HCT116 (cell line): Measurements from ENCODE around the gene SORBS1. TPM values are rescaled to one million over a fixed set of nuclear protein-coding genes. Genes with fewer than 3 reads are reported as not detected.

Source experiments
- ATAC-seq: fragments of 200-7000 bp; cut with Tn5 transposase; 2 replicates; pipeline ENCODE4 v1.9.1; 2020; ENCODE audit warnings: mild to moderate bottlenecking, moderate library complexity
- BruUV-seq: library from RNA; stranded (reverse); fragments of 400-500 nt; replicated peaks from 2 replicates; lab custom pipeline; 2021; lab: Mats Ljungman, UMichigan
- CTCF ChIA-PET: fragments of 300-600 bp; sonication (Branson Sonifier 250); formaldehyde crosslinking; loops from one replicate; lab custom pipeline; 2021; ENCODE audit warnings: antibody characterized with exemption; lab: Charles Lee
- POLR2A ChIA-PET: fragments of 300-600, 350-600 bp; sonication (Branson Sonifier 250); formaldehyde crosslinking; loops from one replicate; lab custom pipeline; 2021; ENCODE audit warnings: antibody characterized with exemption; lab: Charles Lee
- RAD21 ChIA-PET, 2 experiments: fragments of 300-600 bp; sonication (Branson Sonifier 250); formaldehyde crosslinking; loops; one replicate each; lab custom pipeline; 2023; ENCODE audit warnings: low total read pairs in 2 of 2; ENCODE audit not compliant: uncharacterized antibody in 2 of 2, unreplicated experiment in 2 of 2, low non-redundant PET in 1 of 2; lab: Charles Lee
- DNase-seq: peaks from one replicate; pipeline ENCODE4 v3.0.0-alpha.2; 2010; ENCODE audit warnings: low read depth, low spot score
- H2AFZ ChIP-seq: fragments of 200-600 bp; shearing (Covaris generic), sonication (generic); 2 replicates; pipeline ENCODE4 v1.6.1; 2017; ENCODE audit warnings: low read depth, mixed run types, mixed read lengths, antibody characterized with exemption, low read length; ENCODE audit not compliant: poor library complexity, severe bottlenecking
- H3K27ac ChIP-seq: 2 replicates; pipeline ENCODE4 v1.5.1; 2012; ENCODE audit warnings: low read depth, low read length
- H3K27me3 ChIP-seq: fragments of 200-600 bp; sonication (generic); 2 replicates; pipeline ENCODE4 v1.6.1; 2016; ENCODE audit warnings: mixed run types, low read length, mixed read lengths; ENCODE audit not compliant: insufficient read depth
- H3K36me3 ChIP-seq, 2 experiments: fragments of 200-500 bp in 1 of 2; fragments of 200-600 bp in 1 of 2; sonication (Bioruptor generic) in 1 of 2; sonication (generic) in 1 of 2; 2 replicates each; pipeline versions ENCODE4 v1.5.1 to v1.6.1; 2014 to 2016; ENCODE audit warnings: low read length in 2 of 2, inconsistent platforms in 1 of 2, mixed read lengths in 1 of 2, mixed run types in 1 of 2; ENCODE audit not compliant: insufficient read depth in 2 of 2, control insufficient read depth in 1 of 2
- H3K4me1 ChIP-seq, 2 experiments: fragments of 200-600 bp in 1 of 2; sonication (generic) in 1 of 2; 2 replicates each; pipeline versions ENCODE4 v1.5.1 to v1.6.1; 2012 to 2017; ENCODE audit warnings: low read length in 2 of 2, inconsistent platforms in 1 of 2, mild to moderate bottlenecking in 1 of 2, mixed read lengths in 1 of 2, mixed run types in 1 of 2, moderate library complexity in 1 of 2; ENCODE audit not compliant: insufficient read depth in 2 of 2, control insufficient read depth in 1 of 2
- H3K4me2 ChIP-seq: fragments of 200-600 bp; sonication (generic); 2 replicates; pipeline ENCODE4 v1.6.1; 2017; ENCODE audit warnings: mixed run types, low read length, mixed read lengths
- H3K4me3 ChIP-seq, 2 experiments: fragments of 200-600 bp in 1 of 2; sonication (generic) in 1 of 2; replicated peaks in 1 of 2; 2 replicates each; pipeline ENCODE4 v1.5.1; 2011 to 2016; ENCODE audit warnings: low read length in 2 of 2, control low read depth in 1 of 2, low read depth in 1 of 2, mild to moderate bottlenecking in 1 of 2, mixed read lengths in 1 of 2, mixed run types in 1 of 2
- H3K79me2 ChIP-seq: fragments of 200-600 bp; sonication (generic); 2 replicates; pipeline ENCODE4 v1.6.1; 2017; ENCODE audit warnings: mild to moderate bottlenecking, mixed run types, low read length, moderate library complexity, mixed read lengths; ENCODE audit not compliant: insufficient read depth
- H3K9ac ChIP-seq: fragments of 200-600 bp; sonication (generic); 2 replicates; pipeline ENCODE4 v1.6.1; 2016; ENCODE audit warnings: low read length, mixed read lengths
- H3K9me2 ChIP-seq: fragments of 200-600 bp; sonication (generic), shearing (Covaris generic); 2 replicates; pipeline ENCODE4 v1.6.1; 2017; ENCODE audit warnings: mixed run types, mild to moderate bottlenecking, moderate library complexity; ENCODE audit not compliant: insufficient read depth
- H3K9me3 ChIP-seq, 2 experiments: fragments of 200-500 bp in 1 of 2; fragments of 200-600 bp in 1 of 2; sonication (Bioruptor generic) in 1 of 2; sonication (generic) in 1 of 2; 2 replicates each; pipeline ENCODE4 v1.6.1; 2014 to 2017; ENCODE audit warnings: low read length in 2 of 2, mixed read lengths in 2 of 2, inconsistent platforms in 1 of 2, low read depth in 1 of 2, mild to moderate bottlenecking in 1 of 2, mixed run types in 1 of 2, moderate library complexity in 1 of 2; ENCODE audit not compliant: control insufficient read depth in 1 of 2, insufficient read depth in 1 of 2
- H4K20me1 ChIP-seq: fragments of 200-600 bp; sonication (generic), shearing (Covaris generic); 2 replicates; pipeline ENCODE4 v1.6.1; 2017; ENCODE audit warnings: mixed run types, mild to moderate bottlenecking, moderate library complexity; ENCODE audit not compliant: insufficient read depth
- CEBPB ChIP-seq: IDR thresholded peaks from 2 replicates; pipeline ENCODE4 v1.6.1; 2012; ENCODE audit warnings: low read depth
- EGR1 ChIP-seq: IDR thresholded peaks from 2 replicates; pipeline ENCODE4 v1.6.1; 2012; ENCODE audit warnings: low read depth
- EZH2 ChIP-seq: fragments of 200-600 bp; sonication (generic); IDR thresholded peaks from 2 replicates; pipeline ENCODE4 v1.6.1; 2017; ENCODE audit warnings: antibody characterized with exemption, mixed run types
- EZH2phosphoT487 ChIP-seq: fragments of 200-600 bp; IDR thresholded peaks from 2 replicates; pipeline ENCODE4 v1.6.1; 2018; ENCODE audit warnings: antibody characterized with exemption, borderline replicate concordance
- FOSL1 ChIP-seq: IDR thresholded peaks from 2 replicates; pipeline ENCODE4 v1.6.1; 2012; ENCODE audit warnings: low read depth
- POLR2A ChIP-seq: IDR thresholded peaks from 2 replicates; pipeline ENCODE4 v1.7.0; 2011; ENCODE audit warnings: borderline replicate concordance; ENCODE audit not compliant: insufficient read depth, insufficient read length; ENCODE audit errors: extremely low read depth
- POLR2AphosphoS5 ChIP-seq: IDR thresholded peaks from 2 replicates; pipeline ENCODE4 v1.6.1; 2011; ENCODE audit warnings: mild to moderate bottlenecking, low read depth, low read length, moderate library complexity
- RAD21 ChIP-seq: IDR thresholded peaks from 2 replicates; pipeline ENCODE4 v1.6.1; 2012; ENCODE audit warnings: low read depth, mild to moderate bottlenecking
- REST ChIP-seq: IDR thresholded peaks from 2 replicates; pipeline ENCODE4 v1.6.1; 2012; ENCODE audit warnings: low read depth
- SIN3A ChIP-seq: IDR thresholded peaks from 2 replicates; pipeline ENCODE4 v1.6.1; 2012; ENCODE audit warnings: low read depth
- SRF ChIP-seq: IDR thresholded peaks from 2 replicates; pipeline ENCODE4 v1.6.1; 2012; ENCODE audit warnings: low read depth
- TCF7L2 ChIP-seq: IDR thresholded peaks from 2 replicates; pipeline ENCODE4 v1.7.0; 2011; ENCODE audit warnings: borderline replicate concordance, inconsistent platforms; ENCODE audit not compliant: insufficient read depth, insufficient read length; ENCODE audit errors: extremely low read depth
- ZBTB33 ChIP-seq: IDR thresholded peaks from 2 replicates; pipeline ENCODE4 v1.6.1; 2011; ENCODE audit warnings: mild to moderate bottlenecking, low read length, moderate library complexity; ENCODE audit not compliant: insufficient replicate concordance; ENCODE audit errors: extremely low read depth
- ZFX ChIP-seq: fragments of 450-650 bp; IDR thresholded peaks from 2 replicates; pipeline ENCODE4 v1.6.1; 2017
- intact Hi-C: fragments of 100-400 bp; cut with micrococcal nuclease; formaldehyde crosslinking; loops from 2 replicates; pipeline ENCODE4 v1.10.0; 2022
- total RNA-seq: library from RNA; stranded (reverse); gene quantifications from one replicate; pipeline ENCODE4 v1.2.1, GENCODE V29; 2021; ENCODE audit not compliant: unreplicated experiment
- TF ChIP-seq, protein P1 (sequence below): IDR thresholded peaks from 2 replicates; pipeline ENCODE4 v1.6.1; 2012
- TF ChIP-seq, protein P2 (sequence below): IDR thresholded peaks from 2 replicates; pipeline ENCODE4 v1.6.1; 2012
- TF ChIP-seq, protein P3 (sequence below), 3 experiments: fragments of 200-600 bp in 1 of 3; sonication (generic) in 1 of 3; IDR thresholded peaks in 2 of 3; conservative IDR thresholded peaks in 1 of 3; 2 replicates each; pipeline ENCODE4 v1.5.1; 2012 to 2017; ENCODE audit warnings: low read depth in 2 of 3, low read length in 2 of 3, antibody characterized with exemption in 1 of 3, borderline replicate concordance in 1 of 3, control low read depth in 1 of 3, mild to moderate bottlenecking in 1 of 3, mixed read lengths in 1 of 3, mixed run types in 1 of 3, moderate library complexity in 1 of 3; ENCODE audit not compliant: insufficient read depth in 1 of 3

Gene SORBS1
- total RNA-seq, 1 experiment from 2014 or later = 3.4 TPM

- no peak overlapping the region for H3K9ac ChIP-seq
- H3K27ac ChIP-seq = no peak overlapping the region
- ChIA-PET RAD21 (no interaction called here), POLR2A (no interaction called here), CTCF (interaction anchor here (0.7 kb wide), 1 partner anchor 60 kb away, joined by 3 read pairs; no protein-coding TSS in a partner anchor)
- H3K4me3 ChIP-seq = no peak overlapping the region
- no peaks in the 10 kb centered on the region for H3K9me3 ChIP-seq
- no peaks in the 10 kb centered on the region for H3K36me3 ChIP-seq
- H3K4me2 ChIP-seq = no peak overlapping the region
- intact Hi-C loops = loop anchor here (10.0 kb wide), 1 partner anchor 409 kb away; no protein-coding TSS in a partner anchor
- no peaks in the 10 kb centered on the region for H3K9me2 ChIP-seq
- H2AFZ ChIP-seq = no peak overlapping the region
- TF ChIP-seq EZH2phosphoT487 (no peak), TCF7L2 (no peak), ZFX (no peak), POLR2A (no peak), RAD21 (no peak), ZBTB33 (no peak), FOSL1 (no peak), SIN3A (no peak), EZH2 (no peak), SRF (no peak), EGR1 (no peak), REST (no peak), CEBPB (no peak), POLR2AphosphoS5 (no peak)
- TF ChIP-seq, protein P1, sequence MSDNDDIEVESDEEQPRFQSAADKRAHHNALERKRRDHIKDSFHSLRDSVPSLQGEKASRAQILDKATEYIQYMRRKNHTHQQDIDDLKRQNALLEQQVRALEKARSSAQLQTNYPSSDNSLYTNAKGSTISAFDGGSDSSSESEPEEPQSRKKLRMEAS = no peak
- TF ChIP-seq, protein P2, sequence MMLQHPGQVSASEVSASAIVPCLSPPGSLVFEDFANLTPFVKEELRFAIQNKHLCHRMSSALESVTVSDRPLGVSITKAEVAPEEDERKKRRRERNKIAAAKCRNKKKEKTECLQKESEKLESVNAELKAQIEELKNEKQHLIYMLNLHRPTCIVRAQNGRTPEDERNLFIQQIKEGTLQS = no peak
- TF ChIP-seq, protein P3, sequence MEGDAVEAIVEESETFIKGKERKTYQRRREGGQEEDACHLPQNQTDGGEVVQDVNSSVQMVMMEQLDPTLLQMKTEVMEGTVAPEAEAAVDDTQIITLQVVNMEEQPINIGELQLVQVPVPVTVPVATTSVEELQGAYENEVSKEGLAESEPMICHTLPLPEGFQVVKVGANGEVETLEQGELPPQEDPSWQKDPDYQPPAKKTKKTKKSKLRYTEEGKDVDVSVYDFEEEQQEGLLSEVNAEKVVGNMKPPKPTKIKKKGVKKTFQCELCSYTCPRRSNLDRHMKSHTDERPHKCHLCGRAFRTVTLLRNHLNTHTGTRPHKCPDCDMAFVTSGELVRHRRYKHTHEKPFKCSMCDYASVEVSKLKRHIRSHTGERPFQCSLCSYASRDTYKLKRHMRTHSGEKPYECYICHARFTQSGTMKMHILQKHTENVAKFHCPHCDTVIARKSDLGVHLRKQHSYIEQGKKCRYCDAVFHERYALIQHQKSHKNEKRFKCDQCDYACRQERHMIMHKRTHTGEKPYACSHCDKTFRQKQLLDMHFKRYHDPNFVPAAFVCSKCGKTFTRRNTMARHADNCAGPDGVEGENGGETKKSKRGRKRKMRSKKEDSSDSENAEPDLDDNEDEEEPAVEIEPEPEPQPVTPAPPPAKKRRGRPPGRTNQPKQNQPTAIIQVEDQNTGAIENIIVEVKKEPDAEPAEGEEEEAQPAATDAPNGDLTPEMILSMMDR (IDR thresholded peaks at IDR 0.05 in 2 of 3, conservative IDR thresholded peaks at IDR 0.05 in 1 of 3; ENCODE audit: borderline replicate concordance in 1 of 3, insufficient read depth in 1 of 3, low read depth in 2 of 3, low read length in 2 of 3) = no peak
- peaks cover 0 to 4% of the 10 kb centered on the region in 2 experiments; a peak in 1 of 4 replicates for H3K4me1 ChIP-seq
- H3K79me2 ChIP-seq = no peaks in the 10 kb centered on the region
- H3K27me3 ChIP-seq = no peaks in the 10 kb centered on the region
- no peak for DNase-seq
- no peaks in the 10 kb centered on the region for H4K20me1 ChIP-seq
- no TSS peak for BruUV-seq
- ATAC-seq = no peak
Measured at GRCh38 chr10:95435548-95436279, 125.5 kb downstream of the SORBS1 start.
